GM18505 (cell line): Measurements from ENCODE around the gene PARP6.

ENCODE experiments used
- ATAC-seq: cut with Tn5 transposase; IDR thresholded peaks from one replicate; pipeline ENCODE4 v1.9.1; 2021; ENCODE audit not compliant: unreplicated experiment
- POLR2A ChIP-seq: IDR thresholded peaks from 4 replicates; pipeline ENCODE4 v1.6.1; 2011; ENCODE audit warnings: borderline replicate concordance; ENCODE audit not compliant: insufficient read depth, insufficient read length; ENCODE audit errors: extremely low read depth

Gene PARP6

GRCh38 chr15:72205896-72206676, 66.3 kb downstream of the PARP6 start:
- no peak for ATAC-seq
- TF ChIP-seq POLR2A, result no peak

GRCh38 chr15:72205273-72205672, 67.1 kb downstream of the PARP6 start:
- ATAC-seq, result no peak
- no peak for TF ChIP-seq POLR2A

GRCh38 chr15:72203507-72203837, 68.9 kb downstream of the PARP6 start:
- no peak for TF ChIP-seq POLR2A
- no peak for ATAC-seq

- no peak for ATAC-seq
- TF ChIP-seq POLR2A, result no peak
Observed at GRCh38 chr15:72202801-72203506, 69.4 kb downstream of the PARP6 start.

GRCh38 chr15:72202302-72202701, 70.1 kb downstream of the PARP6 start:
- ATAC-seq, result no peak
- TF ChIP-seq POLR2A, result no peak

GRCh38 chr15:72201391-72201921, 70.9 kb downstream of the PARP6 start:
- ATAC-seq, result no peak

GRCh38 chr15:72200395-72201237, 71.7 kb downstream of the PARP6 start:
- no peak for TF ChIP-seq POLR2A
- no peak for ATAC-seq

More at GRCh38 chr15:72201391-72201921, 70.9 kb downstream of the PARP6 start:
- TF ChIP-seq POLR2A, result no peak

GRCh38 chr15:72199721-72200212, 72.6 kb downstream of the PARP6 start:
- no peak for ATAC-seq

GRCh38 chr15:72199205-72199515, 73.2 kb downstream of the PARP6 start:
- ATAC-seq, result no peak
- no peak for TF ChIP-seq POLR2A

More at GRCh38 chr15:72199721-72200212, 72.6 kb downstream of the PARP6 start:
- no peak for TF ChIP-seq POLR2A

- no peak for ATAC-seq
- TF ChIP-seq POLR2A, result peak; percentile 25
Observed at GRCh38 chr15:72198356-72199204, 73.8 kb downstream of the PARP6 start.

- TF ChIP-seq POLR2A, result no peak
- peak; percentile 37 for ATAC-seq
Observed at GRCh38 chr15:72197460-72198355, 74.6 kb downstream of the PARP6 start, which contains the start of gene GRAMD2A. Gene GRAMD2A (minus strand): TSS chr15:72197787.
